HepG2 (cell line): ENCODE measurements around the gene NAGS. TPM values are rescaled to one million over a fixed set of nuclear protein-coding genes. Genes with fewer than 3 reads are reported as not detected.
A peak's percentile ranks its signal among the peaks of the same experiment; 100 is the strongest.

Source experiments
- ATF7-NPFF ChIP-seq: sonication (generic); formaldehyde crosslinking; IDR thresholded peaks from 2 replicates; pipeline ENCODE4 v1.8.1; 2023; ENCODE audit warnings: mild to moderate bottlenecking, low read depth, missing genetic modification reagents, moderate library complexity
- BRF2 ChIP-seq: sonication (generic); formaldehyde crosslinking; IDR thresholded peaks from 2 replicates; pipeline ENCODE4 v1.8.1; 2022; ENCODE audit warnings: mild to moderate bottlenecking, missing genetic modification reagents
- ELF3 ChIP-seq: IDR thresholded peaks from 2 replicates; pipeline ENCODE4 v1.6.1; 2016; ENCODE audit warnings: missing genetic modification reagents, missing compliant biosample characterization
- HMGA1 ChIP-seq: sonication (generic); formaldehyde crosslinking; conservative IDR thresholded peaks from 2 replicates; pipeline ENCODE4 v1.4.0; 2020; ENCODE audit warnings: missing genetic modification reagents
- HNF4A ChIP-seq: sonication (generic); formaldehyde crosslinking; IDR thresholded peaks from 2 replicates; pipeline ENCODE4 v1.4.0; 2020; ENCODE audit warnings: missing genetic modification reagents
- MLLT10 ChIP-seq: sonication (generic); formaldehyde crosslinking; IDR thresholded peaks from 2 replicates; pipeline ENCODE4 v1.4.0; 2020; ENCODE audit warnings: missing genetic modification reagents
- RAD21 ChIP-seq: fragments of 450-650 bp; formaldehyde crosslinking; IDR thresholded peaks from 2 replicates; pipeline ENCODE4 v1.5.0; 2020; ENCODE audit warnings: mild to moderate bottlenecking
- RBM39 ChIP-seq: fragments of 200-400 bp; formaldehyde crosslinking; IDR thresholded peaks from one replicate; pipeline ENCODE4 v1.6.1; 2018; ENCODE audit warnings: antibody characterized with exemption, mild to moderate bottlenecking, low read depth, low read length; ENCODE audit not compliant: poor library complexity, severe bottlenecking
- RORA ChIP-seq: sonication (generic); formaldehyde crosslinking; IDR thresholded peaks from 2 replicates; pipeline ENCODE4 v1.5.0; 2020; ENCODE audit warnings: mild to moderate bottlenecking, missing genetic modification reagents, moderate library complexity
- SP4 ChIP-seq: sonication (generic); formaldehyde crosslinking; IDR thresholded peaks from 2 replicates; pipeline ENCODE4 v1.8.1; 2023; ENCODE audit warnings: mild to moderate bottlenecking, missing genetic modification reagents
- SRSF4 ChIP-seq: fragments of 200-400 bp; formaldehyde crosslinking; IDR thresholded peaks from one replicate; pipeline ENCODE4 v1.6.1; 2018; ENCODE audit warnings: mild to moderate bottlenecking, low read depth, low read length, moderate library complexity; ENCODE audit not compliant: poor library complexity, severe bottlenecking
- TGIF2 ChIP-seq: IDR thresholded peaks from 2 replicates; pipeline ENCODE4 v1.6.1; 2016; ENCODE audit warnings: control low read depth, missing compliant biosample characterization
- ZNF256 ChIP-seq: sonication (generic); formaldehyde crosslinking; conservative IDR thresholded peaks from 2 replicates; pipeline ENCODE4 v1.4.0; 2020; ENCODE audit warnings: missing genetic modification reagents
- ZNF496 ChIP-seq: sonication (generic); formaldehyde crosslinking; IDR thresholded peaks from 2 replicates; pipeline ENCODE4 v1.8.1; 2023; ENCODE audit warnings: mild to moderate bottlenecking, moderate library complexity, missing genetic modification reagents; ENCODE audit not compliant: insufficient replicate concordance
- ZNF839 ChIP-seq: sonication (generic); formaldehyde crosslinking; IDR thresholded peaks from 2 replicates; pipeline ENCODE4 v1.4.0; 2020; ENCODE audit warnings: missing genetic modification reagents, mild to moderate bottlenecking, borderline replicate concordance
- polyA plus RNA-seq, 8 experiments: library from polyadenylated mRNA; depleted of rRNA in 3 of 8; stranded (reverse) in 7 of 8; unstranded in 1 of 8; fragments of >200 nt; fragmentation: Illumina TruSeq in 4 of 8; extraction: Trizol in 4 of 8; gene quantifications; 2 replicates each; pipeline versions ENCODE4 v1.2.1 to v1.2.3, GENCODE V29; 2011 to 2016; ENCODE audit warnings: low read depth in 4 of 8, missing spikeins in 1 of 8, mixed read lengths in 1 of 8; ENCODE audit not compliant: insufficient read depth in 1 of 8
- total RNA-seq, 5 experiments: library from RNA; depleted of rRNA; stranded (reverse); fragments of >200 nt; fragmentation: Illumina TruSeq; extraction: Trizol; gene quantifications; 2 replicates each; pipeline ENCODE4 v1.2.3, GENCODE V29; 2016; ENCODE audit warnings: low read depth in 1 of 5
- TF ChIP-seq, protein P1 (sequence below): sonication (generic); formaldehyde crosslinking; IDR thresholded peaks from 2 replicates; pipeline ENCODE4 v1.4.0; 2020; ENCODE audit warnings: mild to moderate bottlenecking, missing genetic modification reagents
- TF ChIP-seq, protein P2 (sequence below): sonication (generic); formaldehyde crosslinking; IDR thresholded peaks from 2 replicates; pipeline ENCODE4 v1.4.0; 2020; ENCODE audit warnings: missing genetic modification reagents

The NAGS gene
- total and polyA plus RNA-seq, 2 of the 13 experiments (the other 11 are each of a cell fraction or from before 2014, with no cell fraction given) = 4.3 to 5.1 TPM

GRCh38 chr17:43994272-43995149, 9.9 kb upstream of the NAGS start (continued):
- TF ChIP-seq BRF2 (no peak), SRSF4 (no peak), TGIF2 (CRISPR knock-in tag) (no peak), RBM39 (no peak), RORA (CRISPR knock-in tag) (no peak), ATF7-NPFF (CRISPR knock-in tag) (no peak), MLLT10 (CRISPR knock-in tag) (no peak), HNF4A (CRISPR knock-in tag) (no peak), ZNF256 (CRISPR knock-in tag) (no peak), HMGA1 (CRISPR knock-in tag) (no peak), RAD21 (CRISPR knock-in tag) (peak; percentile 99), ZNF839 (CRISPR knock-in tag) (no peak), ZNF496 (no peak), ELF3 (no peak), SP4 (CRISPR knock-in tag) (no peak)
- TF ChIP-seq, protein P1, sequence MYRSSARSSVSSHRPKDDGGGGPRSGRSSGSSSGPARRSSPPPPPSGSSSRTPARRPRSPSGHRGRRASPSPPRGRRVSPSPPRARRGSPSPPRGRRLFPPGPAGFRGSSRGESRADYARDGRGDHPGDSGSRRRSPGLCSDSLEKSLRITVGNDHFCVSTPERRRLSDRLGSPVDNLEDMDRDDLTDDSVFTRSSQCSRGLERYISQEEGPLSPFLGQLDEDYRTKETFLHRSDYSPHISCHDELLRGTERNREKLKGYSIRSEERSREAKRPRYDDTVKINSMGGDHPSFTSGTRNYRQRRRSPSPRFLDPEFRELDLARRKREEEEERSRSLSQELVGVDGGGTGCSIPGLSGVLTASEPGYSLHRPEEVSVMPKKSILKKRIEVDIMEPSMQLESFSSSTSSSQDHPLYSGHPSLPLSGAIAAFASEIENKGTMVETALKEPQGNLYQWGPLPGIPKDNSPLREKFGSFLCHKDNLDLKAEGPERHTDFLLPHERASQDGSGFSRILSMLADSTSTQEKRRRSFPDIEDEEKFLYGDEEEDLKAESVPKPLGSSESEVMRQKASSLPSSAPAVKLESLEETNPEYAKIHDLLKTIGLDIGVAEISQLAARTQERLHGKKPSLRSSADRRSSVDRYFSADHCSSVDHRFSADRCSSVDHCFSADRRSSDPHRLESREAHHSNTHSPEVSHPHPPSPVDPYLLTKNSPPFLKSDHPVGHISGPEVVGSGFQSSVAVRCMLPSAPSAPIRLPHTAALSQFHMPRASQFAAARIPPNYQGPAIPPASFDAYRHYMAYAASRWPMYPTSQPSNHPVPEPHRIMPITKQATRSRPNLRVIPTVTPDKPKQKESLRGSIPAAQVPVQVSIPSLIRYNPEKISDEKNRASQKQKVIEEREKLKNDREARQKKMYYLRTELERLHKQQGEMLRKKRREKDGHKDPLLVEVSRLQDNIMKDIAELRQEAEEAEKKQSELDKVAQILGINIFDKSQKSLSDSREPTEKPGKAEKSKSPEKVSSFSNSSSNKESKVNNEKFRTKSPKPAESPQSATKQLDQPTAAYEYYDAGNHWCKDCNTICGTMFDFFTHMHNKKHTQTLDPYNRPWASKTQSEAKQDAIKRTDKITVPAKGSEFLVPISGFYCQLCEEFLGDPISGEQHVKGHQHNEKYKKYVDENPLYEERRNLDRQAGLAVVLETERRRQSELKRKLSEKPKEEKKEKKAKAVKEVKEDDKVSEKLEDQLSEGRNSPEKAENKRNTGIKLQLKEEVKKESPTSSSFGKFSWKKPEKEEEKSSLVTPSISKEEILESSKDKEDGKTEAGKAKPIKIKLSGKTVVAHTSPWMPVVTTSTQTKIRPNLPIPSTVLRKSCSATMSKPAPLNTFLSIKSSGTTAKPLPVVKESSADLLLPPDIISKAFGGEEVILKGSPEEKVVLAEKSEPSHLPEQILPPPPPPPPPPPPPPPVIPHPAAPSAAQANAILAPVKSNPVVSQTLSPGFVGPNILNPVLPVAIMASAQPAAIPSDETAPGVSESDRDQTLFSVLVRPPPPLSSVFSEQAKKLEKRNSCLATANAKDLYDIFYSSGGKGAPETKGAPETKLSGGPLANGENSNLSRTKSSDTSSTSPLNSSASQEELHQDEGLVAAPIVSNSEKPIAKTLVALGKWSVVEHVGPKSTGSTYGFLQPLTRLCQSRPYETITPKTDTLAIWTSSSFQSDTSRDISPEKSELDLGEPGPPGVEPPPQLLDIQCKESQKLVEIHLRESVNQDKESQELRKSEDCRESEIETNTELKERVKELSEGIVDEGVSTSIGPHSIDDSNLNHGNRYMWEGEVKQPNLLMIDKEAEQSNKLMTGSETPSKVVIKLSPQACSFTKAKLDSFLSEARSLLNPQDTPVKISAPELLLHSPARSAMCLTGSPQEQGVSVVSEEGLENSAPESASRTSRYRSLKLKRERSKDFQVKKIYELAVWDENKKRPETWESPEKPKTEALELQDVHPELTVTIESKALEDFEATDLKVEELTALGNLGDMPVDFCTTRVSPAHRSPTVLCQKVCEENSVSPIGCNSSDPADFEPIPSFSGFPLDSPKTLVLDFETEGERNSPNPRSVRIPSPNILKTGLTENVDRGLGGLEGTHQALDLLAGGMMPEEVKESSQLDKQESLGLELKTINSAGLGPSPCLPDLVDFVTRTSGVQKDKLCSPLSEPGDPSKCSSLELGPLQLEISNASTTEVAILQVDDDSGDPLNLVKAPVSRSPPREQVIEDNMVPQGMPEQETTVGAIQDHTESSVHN = no peak
- TF ChIP-seq, protein P2, sequence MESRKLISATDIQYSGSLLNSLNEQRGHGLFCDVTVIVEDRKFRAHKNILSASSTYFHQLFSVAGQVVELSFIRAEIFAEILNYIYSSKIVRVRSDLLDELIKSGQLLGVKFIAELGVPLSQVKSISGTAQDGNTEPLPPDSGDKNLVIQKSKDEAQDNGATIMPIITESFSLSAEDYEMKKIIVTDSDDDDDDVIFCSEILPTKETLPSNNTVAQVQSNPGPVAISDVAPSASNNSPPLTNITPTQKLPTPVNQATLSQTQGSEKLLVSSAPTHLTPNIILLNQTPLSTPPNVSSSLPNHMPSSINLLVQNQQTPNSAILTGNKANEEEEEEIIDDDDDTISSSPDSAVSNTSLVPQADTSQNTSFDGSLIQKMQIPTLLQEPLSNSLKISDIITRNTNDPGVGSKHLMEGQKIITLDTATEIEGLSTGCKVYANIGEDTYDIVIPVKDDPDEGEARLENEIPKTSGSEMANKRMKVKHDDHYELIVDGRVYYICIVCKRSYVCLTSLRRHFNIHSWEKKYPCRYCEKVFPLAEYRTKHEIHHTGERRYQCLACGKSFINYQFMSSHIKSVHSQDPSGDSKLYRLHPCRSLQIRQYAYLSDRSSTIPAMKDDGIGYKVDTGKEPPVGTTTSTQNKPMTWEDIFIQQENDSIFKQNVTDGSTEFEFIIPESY = no peak
